GM12878 (cell line): Measurements from ENCODE around the gene PRMT7. TPM values are rescaled to one million over a fixed set of nuclear protein-coding genes. Genes with fewer than 3 reads are reported as not detected.

Source experiments
- BACH1 ChIP-seq: fragments of 450-650 bp; IDR thresholded peaks from 2 replicates; pipeline ENCODE4 v1.6.1; 2017; ENCODE audit warnings: mild to moderate bottlenecking, borderline replicate concordance
- BHLHE40 ChIP-seq, 2 experiments: fragments of 450-650 bp in 1 of 2; IDR thresholded peaks; 2 replicates each; pipeline ENCODE4 v1.6.1; 2011 to 2017; ENCODE audit warnings: low read depth in 2 of 2, borderline replicate concordance in 1 of 2, improper control_type of control experiment in 1 of 2, low read length in 1 of 2, mild to moderate bottlenecking in 1 of 2
- CBFB ChIP-seq: IDR thresholded peaks from 2 replicates; pipeline ENCODE4 v1.6.1; 2016; ENCODE audit warnings: antibody characterized with exemption, low read depth
- CHD1 ChIP-seq: IDR thresholded peaks from 2 replicates; pipeline ENCODE4 v1.6.1; 2012; ENCODE audit warnings: low read depth, low read length, improper control_type of control experiment
- CHD4 ChIP-seq: fragments of 200-600 bp; sonication (generic); IDR thresholded peaks from 2 replicates; pipeline ENCODE4 v1.6.1; 2016; ENCODE audit warnings: mild to moderate bottlenecking
- CREM ChIP-seq: IDR thresholded peaks from 2 replicates; pipeline ENCODE4 v1.6.1; 2014; ENCODE audit warnings: antibody characterized with exemption, low read depth
- FOS ChIP-seq: IDR thresholded peaks from 3 replicates; pipeline ENCODE4 v1.6.1; 2011; ENCODE audit warnings: borderline replicate concordance; ENCODE audit not compliant: insufficient read length; ENCODE audit errors: extremely low read depth
- GATAD2B ChIP-seq: fragments of 450-650 bp; conservative IDR thresholded peaks from 2 replicates; pipeline ENCODE4 v1.6.1; 2017; ENCODE audit warnings: low read depth, mild to moderate bottlenecking, moderate library complexity
- KLF5 ChIP-seq: fragments of 450-650 bp; IDR thresholded peaks from 2 replicates; pipeline ENCODE4 v1.6.1; 2014; ENCODE audit warnings: mild to moderate bottlenecking; ENCODE audit not compliant: partially characterized antibody
- MEF2A ChIP-seq: IDR thresholded peaks from 2 replicates; pipeline ENCODE4 v1.6.1; 2011; ENCODE audit warnings: low read depth, mild to moderate bottlenecking, low read length, moderate library complexity; ENCODE audit not compliant: insufficient read depth
- MXI1 ChIP-seq: fragments of 150-350 bp; IDR thresholded peaks from 2 replicates; pipeline ENCODE4 v1.6.1; 2011; ENCODE audit warnings: low read depth, mild to moderate bottlenecking, inconsistent platforms, low read length, improper control_type of control experiment
- PAX5 ChIP-seq: IDR thresholded peaks from 2 replicates; pipeline ENCODE4 v1.6.1; 2011; ENCODE audit warnings: low read depth, low read length, borderline replicate concordance
- RBBP5 ChIP-seq: fragments of 200-600 bp; sonication (generic); conservative IDR thresholded peaks from 2 replicates; pipeline ENCODE4 v1.6.1; 2016
- RCOR1 ChIP-seq: conservative IDR thresholded peaks from 2 replicates; pipeline ENCODE4 v1.6.1; 2012; ENCODE audit warnings: low read depth, low read length, improper control_type of control experiment
- RELA ChIP-seq: fragments of 450-650 bp; IDR thresholded peaks from 2 replicates; pipeline ENCODE4 v1.8.0; 2014; ENCODE audit warnings: borderline replicate concordance; ENCODE audit not compliant: partially characterized antibody
- SIX5 ChIP-seq: IDR thresholded peaks from 2 replicates; pipeline ENCODE4 v1.6.1; 2011; ENCODE audit warnings: mild to moderate bottlenecking, low read depth, low read length, moderate library complexity; ENCODE audit not compliant: severe bottlenecking
- SMC3 ChIP-seq: IDR thresholded peaks from 2 replicates; pipeline ENCODE4 v1.6.1; 2011; ENCODE audit warnings: low read length, improper control_type of control experiment, borderline replicate concordance
- SP1 ChIP-seq: IDR thresholded peaks from one replicate; pipeline ENCODE4 v1.6.1; 2011; ENCODE audit warnings: low read depth, low read length
- TARDBP ChIP-seq: IDR thresholded peaks from 2 replicates; pipeline ENCODE4 v1.6.1; 2016; ENCODE audit warnings: borderline replicate concordance
- WRNIP1 ChIP-seq: IDR thresholded peaks from 2 replicates; pipeline ENCODE4 v1.6.1; 2011; ENCODE audit warnings: low read depth, low read length, improper control_type of control experiment, borderline replicate concordance
- ZNF274 ChIP-seq: IDR thresholded peaks from one replicate; pipeline ENCODE4 v1.8.0; 2011; ENCODE audit not compliant: insufficient read length, insufficient read depth
- ZSCAN29 ChIP-seq: fragments of 450-650 bp; IDR thresholded peaks from 2 replicates; pipeline ENCODE4 v1.6.1; 2017; ENCODE audit warnings: mild to moderate bottlenecking, moderate library complexity
- polyA plus RNA-seq, 11 experiments: library from polyadenylated mRNA; depleted of rRNA in 4 of 11; unstranded in 6 of 11; stranded (reverse) in 5 of 11; fragments of >200 nt; fragmentation: Nextera tagmentation in 4 of 11; fragmentation: Illumina TruSeq in 1 of 11; extraction: Ambion mirVana in 4 of 11; extraction: Trizol in 1 of 11; gene quantifications; 1 replicate in 1 of 11; 2 replicates in 10 of 11; pipeline versions ENCODE4 v1.2.1 to v1.2.3, GENCODE V29; 2011 to 2016; ENCODE audit warnings: inconsistent platforms in 2 of 11, missing spikeins in 2 of 11, low read depth in 1 of 11
- total RNA-seq, 4 experiments: library from RNA; depleted of rRNA in 3 of 4; stranded (reverse); fragments of >200 nt in 3 of 4; fragmentation: Illumina TruSeq in 1 of 4; extraction: Trizol in 1 of 4; gene quantifications; 2 replicates each; pipeline versions ENCODE4 v1.2.1 to v1.2.3, GENCODE V29; 2013 to 2021
- TF ChIP-seq, protein P1 (sequence below): fragments of 150-350 bp; IDR thresholded peaks from 2 replicates; pipeline ENCODE4 v1.6.1; 2016; ENCODE audit warnings: low read depth, low read length
- TF ChIP-seq, protein P2 (sequence below): IDR thresholded peaks from 2 replicates; pipeline ENCODE4 v1.6.1; 2011; ENCODE audit warnings: borderline replicate concordance, low read depth, mild to moderate bottlenecking, moderate library complexity, mixed read lengths, low read length; ENCODE audit not compliant: insufficient read depth; ENCODE audit errors: extremely low read length
- TF ChIP-seq, protein P3 (sequence below): fragments of 450-650 bp; IDR thresholded peaks from 2 replicates; pipeline ENCODE4 v1.6.1; 2014; ENCODE audit warnings: mild to moderate bottlenecking
- TF ChIP-seq, protein P4 (sequence below): fragments of 150-350 bp; IDR thresholded peaks from 2 replicates; pipeline ENCODE4 v1.6.1; 2014; ENCODE audit warnings: mild to moderate bottlenecking, low read depth, low read length

The PRMT7 gene
- total and polyA plus RNA-seq, 10 of the 15 experiments (the other 5 are each of a cell fraction or from before 2014, with no cell fraction given): 5.1 to 56.1 (median 42.0) TPM

DNA sequence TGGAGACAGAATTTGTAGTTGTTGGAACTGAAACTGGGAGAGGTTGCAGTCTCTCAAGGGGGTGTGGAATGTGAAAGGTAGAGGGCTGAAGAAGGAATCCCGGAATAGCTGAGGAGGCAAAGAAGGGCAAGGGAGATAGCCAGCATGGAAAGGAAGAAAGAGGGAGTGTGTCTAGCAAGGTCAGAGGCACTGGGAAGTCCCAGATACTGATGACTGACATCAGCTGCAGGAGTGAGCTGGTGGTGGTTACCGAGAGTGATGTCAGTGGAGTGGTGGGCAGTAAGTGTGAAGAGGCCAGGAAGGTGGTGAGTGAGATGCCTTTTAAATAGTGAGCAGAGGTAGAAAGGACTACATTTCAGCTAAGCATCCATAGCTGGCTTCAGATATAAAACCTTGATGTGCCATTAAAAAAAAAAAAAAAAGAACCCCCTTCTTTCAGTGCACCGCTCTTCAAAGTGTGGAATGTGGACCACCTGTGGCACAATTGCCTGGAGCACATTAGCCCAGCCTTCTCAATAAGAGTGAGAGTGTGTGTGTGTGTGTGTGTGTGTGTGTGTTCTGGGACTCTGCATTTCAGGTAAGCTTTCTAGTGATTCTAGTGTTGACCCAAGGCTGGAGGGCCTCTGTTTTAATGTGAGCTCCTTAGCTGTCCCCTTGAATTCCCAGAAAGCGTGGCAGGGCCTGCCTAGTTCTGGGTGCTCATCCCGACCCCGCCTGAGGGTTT, 8.5 kb downstream of the PRMT7 start (continued):
- TF ChIP-seq MEF2A (no peak), BACH1 (no peak; the same call in 1 of the 2 replicates), TARDBP (no peak), CHD1 (no peak), PAX5 (peak; percentile 72), CHD4 (no peak), MXI1 (no peak), ZSCAN29 (no peak), WRNIP1 (no peak), GATAD2B (peak; percentile 39; the same call in 1 of the 2 replicates), FOS (no peak), SMC3 (0 out of 2 replicates have a peak, but pooled peaks have one; percentile 5), RBBP5 (no peak), CBFB (no peak), RELA (no peak), BHLHE40 (IDR thresholded peaks at IDR 0.05; ENCODE audit: borderline replicate concordance in 1 of 2, low read depth in 2 of 2, low read length in 1 of 2) (peak in 1 of 2 experiments; percentile 61; a peak in 2 of 4 replicates), KLF5 (no peak), CREM (peak; percentile 76), ZNF274 (no peak), RCOR1 (no peak), SIX5 (no peak), SP1 (no peak)
- TF ChIP-seq, protein P1, sequence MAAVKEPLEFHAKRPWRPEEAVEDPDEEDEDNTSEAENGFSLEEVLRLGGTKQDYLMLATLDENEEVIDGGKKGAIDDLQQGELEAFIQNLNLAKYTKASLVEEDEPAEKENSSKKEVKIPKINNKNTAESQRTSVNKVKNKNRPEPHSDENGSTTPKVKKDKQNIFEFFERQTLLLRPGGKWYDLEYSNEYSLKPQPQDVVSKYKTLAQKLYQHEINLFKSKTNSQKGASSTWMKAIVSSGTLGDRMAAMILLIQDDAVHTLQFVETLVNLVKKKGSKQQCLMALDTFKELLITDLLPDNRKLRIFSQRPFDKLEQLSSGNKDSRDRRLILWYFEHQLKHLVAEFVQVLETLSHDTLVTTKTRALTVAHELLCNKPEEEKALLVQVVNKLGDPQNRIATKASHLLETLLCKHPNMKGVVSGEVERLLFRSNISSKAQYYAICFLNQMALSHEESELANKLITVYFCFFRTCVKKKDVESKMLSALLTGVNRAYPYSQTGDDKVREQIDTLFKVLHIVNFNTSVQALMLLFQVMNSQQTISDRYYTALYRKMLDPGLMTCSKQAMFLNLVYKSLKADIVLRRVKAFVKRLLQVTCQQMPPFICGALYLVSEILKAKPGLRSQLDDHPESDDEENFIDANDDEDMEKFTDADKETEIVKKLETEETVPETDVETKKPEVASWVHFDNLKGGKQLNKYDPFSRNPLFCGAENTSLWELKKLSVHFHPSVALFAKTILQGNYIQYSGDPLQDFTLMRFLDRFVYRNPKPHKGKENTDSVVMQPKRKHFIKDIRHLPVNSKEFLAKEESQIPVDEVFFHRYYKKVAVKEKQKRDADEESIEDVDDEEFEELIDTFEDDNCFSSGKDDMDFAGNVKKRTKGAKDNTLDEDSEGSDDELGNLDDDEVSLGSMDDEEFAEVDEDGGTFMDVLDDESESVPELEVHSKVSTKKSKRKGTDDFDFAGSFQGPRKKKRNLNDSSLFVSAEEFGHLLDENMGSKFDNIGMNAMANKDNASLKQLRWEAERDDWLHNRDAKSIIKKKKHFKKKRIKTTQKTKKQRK: no peak
- TF ChIP-seq, protein P2, sequence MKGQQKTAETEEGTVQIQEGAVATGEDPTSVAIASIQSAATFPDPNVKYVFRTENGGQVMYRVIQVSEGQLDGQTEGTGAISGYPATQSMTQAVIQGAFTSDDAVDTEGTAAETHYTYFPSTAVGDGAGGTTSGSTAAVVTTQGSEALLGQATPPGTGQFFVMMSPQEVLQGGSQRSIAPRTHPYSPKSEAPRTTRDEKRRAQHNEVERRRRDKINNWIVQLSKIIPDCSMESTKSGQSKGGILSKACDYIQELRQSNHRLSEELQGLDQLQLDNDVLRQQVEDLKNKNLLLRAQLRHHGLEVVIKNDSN: no peak
- TF ChIP-seq, protein P3, sequence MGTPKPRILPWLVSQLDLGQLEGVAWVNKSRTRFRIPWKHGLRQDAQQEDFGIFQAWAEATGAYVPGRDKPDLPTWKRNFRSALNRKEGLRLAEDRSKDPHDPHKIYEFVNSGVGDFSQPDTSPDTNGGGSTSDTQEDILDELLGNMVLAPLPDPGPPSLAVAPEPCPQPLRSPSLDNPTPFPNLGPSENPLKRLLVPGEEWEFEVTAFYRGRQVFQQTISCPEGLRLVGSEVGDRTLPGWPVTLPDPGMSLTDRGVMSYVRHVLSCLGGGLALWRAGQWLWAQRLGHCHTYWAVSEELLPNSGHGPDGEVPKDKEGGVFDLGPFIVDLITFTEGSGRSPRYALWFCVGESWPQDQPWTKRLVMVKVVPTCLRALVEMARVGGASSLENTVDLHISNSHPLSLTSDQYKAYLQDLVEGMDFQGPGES: no peak
- TF ChIP-seq, protein P4, sequence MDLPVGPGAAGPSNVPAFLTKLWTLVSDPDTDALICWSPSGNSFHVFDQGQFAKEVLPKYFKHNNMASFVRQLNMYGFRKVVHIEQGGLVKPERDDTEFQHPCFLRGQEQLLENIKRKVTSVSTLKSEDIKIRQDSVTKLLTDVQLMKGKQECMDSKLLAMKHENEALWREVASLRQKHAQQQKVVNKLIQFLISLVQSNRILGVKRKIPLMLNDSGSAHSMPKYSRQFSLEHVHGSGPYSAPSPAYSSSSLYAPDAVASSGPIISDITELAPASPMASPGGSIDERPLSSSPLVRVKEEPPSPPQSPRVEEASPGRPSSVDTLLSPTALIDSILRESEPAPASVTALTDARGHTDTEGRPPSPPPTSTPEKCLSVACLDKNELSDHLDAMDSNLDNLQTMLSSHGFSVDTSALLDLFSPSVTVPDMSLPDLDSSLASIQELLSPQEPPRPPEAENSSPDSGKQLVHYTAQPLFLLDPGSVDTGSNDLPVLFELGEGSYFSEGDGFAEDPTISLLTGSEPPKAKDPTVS: no peak
